H1 (cell line): ENCODE measurements around the gene LRBA.

Source experiments
- EZH2 ChIP-seq: fragments of 200-600 bp; sonication (generic); IDR thresholded peaks from 2 replicates; pipeline ENCODE4 v1.7.1; 2012; ENCODE audit warnings: low read depth, mild to moderate bottlenecking, moderate library complexity, low read length, inconsistent platforms; ENCODE audit not compliant: severe bottlenecking
- ZNF274 ChIP-seq: IDR thresholded peaks from 2 replicates; pipeline ENCODE4 v1.7.0; 2012; ENCODE audit warnings: low read length, borderline replicate concordance; ENCODE audit errors: extremely low read depth

DNA sequence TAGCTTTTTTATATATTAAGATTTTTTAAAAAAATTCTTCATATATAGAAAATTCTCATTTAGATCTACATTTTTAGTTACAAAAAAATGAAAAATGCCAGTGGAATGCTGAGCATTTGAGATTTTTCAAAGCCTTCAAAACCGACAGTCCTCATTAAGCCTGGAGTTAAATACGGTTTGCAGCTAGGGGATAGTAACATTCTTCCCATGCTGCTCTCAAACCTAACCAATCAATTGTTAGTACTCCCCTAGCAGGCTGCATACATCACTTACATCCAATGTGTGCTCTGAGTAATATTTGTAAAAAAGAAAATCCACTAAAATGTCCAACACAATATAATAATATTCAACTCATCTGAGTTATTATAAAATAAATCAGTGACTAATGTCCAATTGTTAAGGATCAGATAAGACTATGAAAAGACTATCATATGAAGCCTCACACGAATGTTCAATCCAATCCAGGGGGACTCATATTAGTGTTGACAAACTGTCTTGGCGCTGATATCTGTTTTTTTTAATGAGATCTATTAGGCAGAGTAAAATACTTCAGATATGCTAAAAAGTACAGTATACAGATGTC is 660.8 kb downstream of the LRBA start:
- TF ChIP-seq EZH2 = no peak
- TF ChIP-seq ZNF274 = no peak
